SJCRH30 (cell line): ENCODE results near the gene ANKLE1. TPM values are rescaled to one million over a fixed set of nuclear protein-coding genes. Genes with fewer than 3 reads are reported as not detected.
"Not testable (repeated sequence)": the region's sequence is repeated elsewhere in the genome, so short reads cannot be mapped to it uniquely, and the experiment has no call there.

ENCODE experiments used
- DNase-seq, 2 experiments: peaks; one replicate each; pipeline ENCODE4 v3.0.0-alpha.2; 2015 to 2020
- H3K27ac ChIP-seq: fragments of 250-450 bp; sonication (Bioruptor Pico); 2 replicates; pipeline ENCODE4 v1.5.1; 2020; ENCODE audit warnings: mild to moderate bottlenecking, moderate library complexity
- H3K27me3 ChIP-seq: fragments of 250-450 bp; sonication (Bioruptor Pico); 2 replicates; pipeline ENCODE4 v1.5.1; 2020; ENCODE audit warnings: mild to moderate bottlenecking, moderate library complexity
- H3K36me3 ChIP-seq: fragments of 250-450 bp; sonication (Bioruptor Pico); 2 replicates; pipeline ENCODE4 v1.5.1; 2020; ENCODE audit warnings: mild to moderate bottlenecking, moderate library complexity
- H3K4me1 ChIP-seq: fragments of 250-450 bp; sonication (Bioruptor Pico); 2 replicates; pipeline ENCODE4 v1.5.1; 2020; ENCODE audit warnings: mild to moderate bottlenecking, moderate library complexity
- H3K4me3 ChIP-seq: fragments of 250-450 bp; sonication (Bioruptor Pico); 2 replicates; pipeline ENCODE4 v1.5.1; 2020; ENCODE audit warnings: mild to moderate bottlenecking, moderate library complexity
- H3K9me3 ChIP-seq: fragments of 250-450 bp; sonication (Bioruptor Pico); replicated peaks from 2 replicates; pipeline ENCODE4 v1.5.1; 2020; ENCODE audit warnings: mild to moderate bottlenecking, moderate library complexity
- total RNA-seq: library from RNA; depleted of rRNA; stranded (reverse); fragments of >200 nt; shearing (Covaris generic); gene quantifications from 2 replicates; pipeline ENCODE4 v1.2.3, GENCODE V29; 2014

Gene ANKLE1
- total RNA-seq, 1 experiment from 2014 or later: 0.49 TPM

DNA sequence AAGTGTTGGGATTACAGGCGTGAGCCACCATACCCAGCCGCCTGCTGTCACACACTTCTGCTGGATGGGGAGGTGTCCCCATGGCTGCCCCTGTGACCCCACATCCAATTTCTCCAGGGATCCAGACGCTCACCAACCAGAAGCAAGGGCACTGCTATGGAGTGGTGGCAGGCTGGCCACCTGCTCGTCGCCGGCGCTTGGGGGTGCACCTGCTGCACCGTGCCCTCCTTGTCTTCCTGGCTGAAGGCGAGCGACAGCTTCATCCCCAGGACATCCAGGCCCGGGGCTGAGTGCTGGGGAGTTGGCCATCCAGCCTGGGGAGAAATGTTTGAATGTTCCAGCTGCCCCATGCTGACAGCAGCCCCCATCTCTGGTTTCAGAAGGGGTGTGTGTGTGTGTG is 4.6 kb downstream of the ANKLE1 start:
- no peak overlapping the region for H3K27ac ChIP-seq
- H3K36me3 ChIP-seq: no peaks in the 10 kb centered on the region
- H3K4me3 ChIP-seq: no peak overlapping the region
- no peaks in the 10 kb centered on the region for H3K4me1 ChIP-seq
- DNase-seq: no peak
- H3K9me3 ChIP-seq: no peaks in the 10 kb centered on the region; the same call in 1 of the 2 replicates
- H3K27me3 ChIP-seq: no peaks in the 10 kb centered on the region

DNA sequence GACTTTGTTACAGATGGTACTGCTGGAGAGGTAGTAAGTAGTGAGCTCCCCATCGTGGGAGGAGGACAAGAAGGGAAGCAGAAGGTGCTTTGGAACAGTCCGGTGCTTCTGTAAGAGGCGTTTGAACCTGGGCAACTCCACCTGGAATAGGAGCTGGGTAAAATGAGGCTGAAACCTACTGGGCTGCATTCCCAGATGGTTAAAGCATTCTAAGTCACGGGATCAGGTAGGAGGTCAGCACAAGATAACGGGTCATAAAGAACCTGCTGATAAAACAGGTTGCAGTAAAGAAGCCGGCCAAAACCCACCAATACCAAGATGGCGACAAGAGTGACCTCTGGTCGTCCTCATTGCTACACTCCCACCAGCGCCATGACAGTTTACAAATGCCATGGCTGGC is 5.1 kb downstream of the ANKLE1 start:
- H3K27me3 ChIP-seq: no peaks in the 10 kb centered on the region
- no peak overlapping the region for H3K27ac ChIP-seq
- no peaks in the 10 kb centered on the region; the same call in 1 of the 2 replicates for H3K9me3 ChIP-seq
- no peaks in the 10 kb centered on the region for H3K36me3 ChIP-seq
- no peak overlapping the region for H3K4me3 ChIP-seq
- DNase-seq: no peak
- H3K4me1 ChIP-seq: no peaks in the 10 kb centered on the region

DNA sequence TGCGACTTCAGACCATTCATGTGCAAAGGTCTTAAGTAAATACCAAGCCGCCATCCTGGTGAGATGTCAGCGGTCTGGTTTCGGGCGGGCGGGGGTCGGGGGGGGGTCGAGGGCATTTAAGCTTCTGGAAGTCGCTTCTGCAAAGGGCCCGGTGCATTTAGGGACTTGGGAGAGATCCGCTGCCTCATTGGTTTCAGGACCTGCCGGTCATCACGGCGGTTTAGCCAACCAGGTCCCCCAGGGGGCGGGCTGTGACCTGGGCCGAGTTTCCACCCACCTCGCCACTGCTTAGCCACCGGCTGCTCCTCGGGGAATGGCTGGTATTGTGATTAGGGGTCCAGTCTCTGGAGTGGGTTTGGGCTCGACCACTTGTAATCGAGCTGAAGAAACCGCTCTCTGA is 7.8 kb downstream of the ANKLE1 start:
- H3K4me3 ChIP-seq: no peak overlapping the region
- no peaks in the 10 kb centered on the region for H3K27me3 ChIP-seq
- DNase-seq: peak; percentile 33 to 39
- H3K27ac ChIP-seq: no peak overlapping the region
- H3K4me1 ChIP-seq: no peaks in the 10 kb centered on the region
- H3K36me3 ChIP-seq: peaks cover 7% of the 10 kb centered on the region
- H3K9me3 ChIP-seq: no peaks in the 10 kb centered on the region; the same call in 1 of the 2 replicates

DNA sequence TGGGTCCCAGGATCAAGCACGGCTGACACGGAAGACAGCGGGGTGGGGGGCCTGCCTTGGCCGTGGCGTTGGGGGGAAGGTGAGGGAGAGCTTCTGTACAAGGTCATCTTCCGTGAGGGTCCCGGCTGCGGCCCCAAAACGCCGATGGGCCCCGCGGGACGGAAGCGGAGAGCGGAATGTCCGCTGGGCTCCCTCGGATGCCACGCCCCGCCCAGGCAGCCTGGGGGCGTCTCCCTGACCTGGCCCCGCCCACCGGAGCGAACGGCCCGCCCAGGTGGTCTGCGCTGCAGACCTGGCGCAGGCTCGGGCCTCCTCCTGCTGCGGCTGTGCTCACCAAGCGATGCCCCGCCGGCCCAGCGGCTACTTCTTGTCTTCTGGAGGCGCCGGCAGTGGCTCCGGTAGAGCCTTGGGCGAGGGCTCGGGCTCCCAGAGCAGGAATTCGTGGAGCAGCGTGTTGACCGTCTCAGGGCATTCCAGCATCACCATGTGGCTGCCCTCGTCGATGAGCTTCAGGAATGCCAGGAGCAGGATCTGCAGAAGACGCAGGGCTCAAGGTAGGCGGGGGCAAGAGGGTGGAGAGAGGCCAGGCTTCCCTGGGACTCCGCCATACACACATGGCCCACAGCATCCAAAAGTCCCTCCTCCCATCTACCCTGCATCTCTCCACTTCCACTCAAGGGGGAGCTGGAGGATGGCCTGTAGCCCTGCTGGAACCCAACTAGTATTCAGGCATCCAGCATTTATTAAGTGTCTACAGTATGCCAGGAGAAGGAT is 10.8 kb downstream of the ANKLE1 start:
- Histone ChIP-seq H3K27ac (no peak overlapping the region), H3K9me3 (no peaks in the 10 kb centered on the region), H3K4me1 (no peaks in the 10 kb centered on the region), H3K4me3 (no peak overlapping the region), H3K27me3 (no peaks in the 10 kb centered on the region), H3K36me3 (peaks cover 25% of the 10 kb centered on the region)
- peak; percentile 31 to 55 for DNase-seq

DNA sequence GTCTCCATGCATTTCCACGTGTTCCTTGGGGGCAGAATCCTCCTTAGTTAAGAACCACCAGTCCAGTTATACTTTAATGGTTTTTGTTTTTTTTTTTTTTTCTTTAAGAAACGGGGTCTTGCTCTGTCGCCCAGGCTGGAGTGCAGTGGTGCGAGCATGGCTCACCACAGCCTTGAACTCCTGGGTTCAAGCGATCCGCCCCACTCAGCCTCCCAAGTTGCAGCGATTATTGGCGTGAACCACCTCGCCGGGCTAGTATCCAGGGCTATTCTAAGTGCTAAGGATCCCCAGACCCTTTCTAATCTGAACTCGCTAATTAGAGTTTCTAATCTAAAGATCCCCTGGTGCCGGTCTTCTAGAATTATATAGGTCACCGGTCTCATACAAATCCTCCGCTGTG is 11.9 kb downstream of the ANKLE1 start:
- no peak overlapping the region for H3K4me3 ChIP-seq
- no peak for DNase-seq
- H3K4me1 ChIP-seq: no peaks in the 10 kb centered on the region
- H3K27ac ChIP-seq: no peak overlapping the region
- H3K9me3 ChIP-seq: peaks cover 4% of the 10 kb centered on the region; the same call in 1 of the 2 replicates
- peaks cover 33% of the 10 kb centered on the region for H3K36me3 ChIP-seq
- H3K27me3 ChIP-seq: no peaks in the 10 kb centered on the region

DNA sequence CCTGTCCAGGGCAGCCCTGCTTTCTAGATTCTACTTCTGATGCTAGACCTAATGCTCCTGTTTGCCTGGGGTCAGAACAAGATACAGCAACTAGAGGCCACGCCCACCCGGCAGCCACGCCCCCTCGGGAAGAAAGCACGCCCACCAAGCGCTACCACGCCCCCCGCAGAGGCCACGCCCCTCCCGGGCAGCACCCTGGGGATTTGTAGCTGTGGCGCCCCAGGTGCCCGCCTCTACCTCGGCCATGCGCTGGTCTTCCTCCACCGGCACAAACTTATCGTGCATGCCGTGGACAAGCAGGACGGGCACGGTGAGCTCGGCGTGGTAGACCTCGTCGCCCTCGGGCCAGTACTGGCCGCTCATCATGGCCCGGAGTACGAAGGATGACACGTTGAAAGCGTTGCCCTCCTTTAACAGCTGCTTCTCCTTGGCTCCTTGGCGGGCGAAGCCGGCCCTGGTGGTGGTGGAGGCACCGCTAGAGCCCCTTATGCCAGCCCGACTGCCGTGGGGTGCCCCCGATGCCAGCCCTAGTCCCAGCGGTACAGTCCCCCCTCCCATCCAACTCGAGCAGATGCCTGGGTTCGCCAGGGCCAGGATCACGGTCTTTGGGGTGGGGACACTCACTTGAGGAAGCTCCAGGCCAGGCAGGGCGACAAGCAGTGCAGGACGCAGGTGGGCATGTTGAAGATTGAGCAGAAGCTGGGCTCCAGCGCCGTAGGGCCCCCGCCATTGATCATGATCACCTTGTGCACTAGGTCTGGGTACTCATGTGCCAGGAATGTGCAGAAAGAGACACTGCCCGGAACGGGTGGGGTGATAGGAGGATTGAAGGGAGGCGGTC is 12.6 kb downstream of the ANKLE1 start:
- peaks cover 4% of the 10 kb centered on the region; the same call in 1 of the 2 replicates for H3K9me3 ChIP-seq
- no peaks in the 10 kb centered on the region for H3K4me1 ChIP-seq
- H3K36me3 ChIP-seq: peaks cover 33% of the 10 kb centered on the region
- no peak overlapping the region for H3K4me3 ChIP-seq
- peak; percentile 48 to 60 for DNase-seq
- H3K27ac ChIP-seq: no peak overlapping the region
- H3K27me3 ChIP-seq: no peaks in the 10 kb centered on the region

DNA sequence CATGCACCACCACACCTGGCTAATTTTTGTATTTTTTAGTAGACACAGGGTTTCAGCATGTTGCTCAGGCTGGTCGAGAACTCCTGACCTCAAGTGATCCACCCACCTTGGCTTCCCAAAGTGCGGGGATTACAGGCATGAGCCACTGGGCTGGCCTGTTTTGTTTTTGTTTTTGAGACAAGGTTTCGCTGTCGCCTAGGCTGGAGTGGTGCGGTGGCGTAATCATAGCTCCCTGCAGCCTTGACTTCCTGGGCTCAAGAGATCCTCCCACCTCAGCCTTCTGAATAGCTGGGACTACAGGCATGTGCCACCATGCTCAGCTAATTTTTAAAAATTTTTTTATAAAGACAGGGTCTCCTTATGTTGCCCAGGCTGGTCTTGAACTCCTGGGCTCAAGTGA is 13.8 kb downstream of the ANKLE1 start:
- not testable (repeated sequence) for H3K27me3 ChIP-seq, H3K4me1 ChIP-seq, H3K27ac ChIP-seq, DNase-seq, H3K9me3 ChIP-seq, H3K4me3 ChIP-seq
- H3K36me3 ChIP-seq: peaks cover 33% of the 10 kb centered on the region

DNA sequence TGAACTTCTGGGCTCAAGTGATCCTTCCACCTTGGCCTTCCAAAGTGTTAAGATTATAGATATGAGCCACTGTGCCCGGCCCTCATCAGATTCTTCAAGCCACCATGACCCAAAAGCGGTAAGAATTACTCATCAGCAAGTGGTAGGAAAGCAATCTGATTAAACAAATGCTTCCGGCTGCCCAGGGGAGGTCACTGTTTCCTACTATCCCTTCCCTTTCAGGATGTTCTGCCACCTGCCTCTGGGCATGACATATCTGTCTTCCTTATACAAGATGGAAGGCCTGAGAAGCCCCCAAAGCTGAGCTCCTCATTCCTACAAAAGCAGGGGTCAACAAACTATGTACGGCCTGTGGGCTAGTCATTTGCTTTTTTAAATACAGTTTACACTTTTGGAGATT is 14.6 kb downstream of the ANKLE1 start:
- no peak overlapping the region for H3K4me3 ChIP-seq
- H3K9me3 ChIP-seq: peaks cover 4% of the 10 kb centered on the region; the same call in 1 of the 2 replicates
- peaks cover 33% of the 10 kb centered on the region for H3K36me3 ChIP-seq
- no peaks in the 10 kb centered on the region for H3K27me3 ChIP-seq
- H3K27ac ChIP-seq: no peak overlapping the region
- DNase-seq: no peak
- no peaks in the 10 kb centered on the region for H3K4me1 ChIP-seq

DNA sequence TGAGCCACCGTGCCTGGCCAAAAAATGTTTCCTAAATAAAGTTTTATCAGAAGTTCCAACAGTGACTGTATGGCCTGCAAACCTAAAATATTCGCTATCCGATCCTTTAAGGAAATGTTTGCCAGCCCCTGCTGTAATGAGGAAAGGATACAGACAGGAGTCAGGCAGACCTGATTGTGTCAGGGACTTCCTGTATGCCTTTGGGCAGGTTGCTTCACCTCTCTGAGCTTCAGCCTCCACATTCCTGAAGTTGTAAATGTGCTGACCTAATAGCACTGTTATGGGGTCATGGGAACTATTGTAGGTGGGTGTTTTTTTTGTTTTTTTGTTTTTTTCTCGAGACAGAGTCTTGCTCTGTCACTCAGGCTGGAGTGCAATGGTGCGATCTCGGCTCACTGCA is 15.3 kb downstream of the ANKLE1 start:
- no peaks in the 10 kb centered on the region for H3K27me3 ChIP-seq
- H3K36me3 ChIP-seq: peaks cover 32% of the 10 kb centered on the region
- no peak overlapping the region for H3K4me3 ChIP-seq
- no peaks in the 10 kb centered on the region for H3K4me1 ChIP-seq
- DNase-seq: no peak
- peaks cover 4% of the 10 kb centered on the region; the same call in 1 of the 2 replicates for H3K9me3 ChIP-seq
- H3K27ac ChIP-seq: no peak overlapping the region

DNA sequence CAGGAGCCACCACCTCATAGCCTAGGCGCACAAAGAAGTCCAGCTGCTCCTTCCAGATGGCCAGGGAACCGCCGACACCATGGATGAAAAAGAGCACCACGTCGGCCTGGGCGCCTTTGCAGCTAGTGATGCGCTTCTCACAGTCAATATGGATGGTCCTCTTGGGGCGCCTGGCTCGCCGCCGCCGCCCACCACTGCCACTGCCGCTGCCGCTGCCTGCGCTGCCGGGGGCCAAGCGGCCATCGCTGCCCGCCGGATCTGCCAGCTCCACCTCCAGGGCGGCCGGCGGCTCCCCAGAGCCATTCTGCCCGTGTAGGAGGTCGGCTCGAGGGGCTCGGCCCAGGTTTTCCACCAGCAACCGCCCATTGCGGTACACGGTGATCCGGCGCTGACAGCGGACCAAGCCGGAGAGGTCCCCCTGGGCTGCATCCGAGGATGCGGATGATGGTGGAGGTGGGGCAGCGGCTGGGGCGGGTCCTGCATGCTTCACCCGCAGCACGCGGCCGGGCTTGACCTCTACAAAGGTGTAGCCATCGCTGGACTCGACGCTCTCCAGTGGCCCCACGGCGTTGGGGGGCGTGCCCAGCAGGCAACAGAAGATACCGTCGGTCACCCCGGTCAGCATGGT is 19.4 kb downstream of the ANKLE1 start:
- no peak for DNase-seq
- H3K27ac ChIP-seq: no peak overlapping the region
- peaks cover 4% of the 10 kb centered on the region; the same call in 1 of the 2 replicates for H3K9me3 ChIP-seq
- H3K4me1 ChIP-seq: peaks cover 13% of the 10 kb centered on the region; the same call in 1 of the 2 replicates
- H3K27me3 ChIP-seq: no peaks in the 10 kb centered on the region
- H3K36me3 ChIP-seq: peaks cover 18% of the 10 kb centered on the region
- no peak overlapping the region for H3K4me3 ChIP-seq

DNA sequence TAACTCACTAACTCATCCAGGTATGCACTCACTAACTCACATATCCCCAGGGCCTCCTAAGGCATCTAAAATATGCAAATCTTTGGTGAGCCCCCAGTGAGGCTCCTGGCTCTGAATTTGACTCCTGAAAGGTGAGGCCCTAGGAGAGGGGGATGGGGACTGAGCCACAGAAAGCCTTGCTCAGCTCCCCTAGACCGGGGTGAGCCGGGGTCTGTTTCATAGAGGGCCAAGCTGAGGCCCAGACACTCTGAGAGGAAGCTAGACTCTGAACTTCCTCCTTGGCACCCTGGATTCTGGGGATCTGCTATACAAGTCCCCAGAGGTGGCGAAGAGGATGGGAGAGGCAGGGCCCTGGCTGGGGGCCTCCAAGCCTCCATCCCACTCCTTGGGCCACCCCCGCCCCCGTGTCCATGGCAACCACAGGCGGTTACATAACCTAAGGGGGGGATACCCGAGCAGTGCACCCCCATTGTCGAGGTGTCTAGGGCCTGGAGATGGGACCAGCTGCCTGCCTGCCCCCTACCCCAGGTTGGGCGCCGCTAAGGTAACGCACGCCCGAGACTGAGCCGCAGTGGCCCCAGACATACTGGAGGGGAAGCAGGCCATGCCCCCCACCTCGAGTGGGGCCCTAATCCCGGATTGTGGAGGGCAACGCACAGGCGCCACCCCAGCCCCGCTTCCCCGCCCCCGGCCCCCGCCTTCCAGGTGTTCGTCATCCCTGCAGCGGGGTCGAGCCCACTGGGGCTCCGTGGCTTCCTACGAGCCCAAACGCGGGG is 20.9 kb downstream of the ANKLE1 start:
- Histone ChIP-seq H3K36me3 (peaks cover 8% of the 10 kb centered on the region), H3K4me1 (peaks cover 13% of the 10 kb centered on the region; the same call in 1 of the 2 replicates), H3K4me3 (peak overlapping the region; percentile 83), H3K27ac (peak overlapping the region; percentile 83), H3K9me3 (peaks cover 4% of the 10 kb centered on the region; the same call in 1 of the 2 replicates), H3K27me3 (no peaks in the 10 kb centered on the region)
- DNase-seq: peak; percentile 41

DNA sequence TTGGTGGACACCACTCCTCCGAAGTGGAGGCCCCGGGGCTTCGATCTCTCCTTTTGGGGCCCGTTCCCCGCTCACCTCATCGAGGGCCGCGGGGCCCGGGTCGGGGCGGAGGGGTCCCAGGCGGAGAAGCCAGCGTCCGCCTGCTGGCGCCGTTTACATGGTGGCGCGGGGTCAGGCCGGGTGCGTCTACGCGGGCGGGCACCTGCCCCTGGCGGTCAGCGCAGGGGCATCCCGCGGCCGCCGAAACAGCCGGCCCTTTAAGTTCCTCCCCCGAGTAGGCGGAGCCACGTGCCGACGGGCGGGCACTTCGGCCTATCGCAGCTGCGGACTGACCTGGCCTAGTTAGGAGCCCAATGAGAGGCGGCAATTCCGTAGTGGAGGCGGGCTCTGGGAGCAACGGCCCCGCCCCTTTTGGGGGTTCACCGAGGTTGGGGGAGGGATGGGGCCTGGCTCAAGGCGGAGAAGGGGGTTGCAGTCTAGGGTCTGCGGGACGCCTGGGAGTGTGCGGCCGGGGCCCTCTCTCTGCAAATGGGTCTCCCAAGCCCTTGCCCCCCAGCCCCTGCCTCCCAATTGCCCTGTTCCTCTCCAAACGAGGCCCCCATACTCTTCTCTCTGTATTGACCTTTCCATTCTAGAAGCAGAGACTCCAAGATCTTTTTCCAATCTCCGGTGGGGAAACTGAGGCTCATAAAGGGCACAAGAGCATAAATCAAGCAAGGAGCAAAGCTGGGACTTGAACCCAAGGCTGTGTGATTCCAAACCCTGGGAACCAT is 21.7 kb downstream of the ANKLE1 start, which contains the start of gene ABHD8:
Gene ABHD8, minus strand, starts transcription at position 259 of the 773 bp plus-strand sequence. CDS start 1,809 bp downstream, outside the sequence.
- DNase-seq: peak; percentile 99
- Histone ChIP-seq H3K4me3 (peak within 1 kb of the TSS; percentile 83), H3K27me3 (no peaks in the 10 kb centered on the region), H3K9me3 (0 out of 2 replicates have a peak, but pooled peaks cover under 1% of the 10 kb centered on the region), H3K4me1 (peaks cover 13% of the 10 kb centered on the region; the same call in 1 of the 2 replicates), H3K27ac (peak within 1 kb of the TSS; percentile 83), H3K36me3 (peaks cover 1% of the 10 kb centered on the region)

DNA sequence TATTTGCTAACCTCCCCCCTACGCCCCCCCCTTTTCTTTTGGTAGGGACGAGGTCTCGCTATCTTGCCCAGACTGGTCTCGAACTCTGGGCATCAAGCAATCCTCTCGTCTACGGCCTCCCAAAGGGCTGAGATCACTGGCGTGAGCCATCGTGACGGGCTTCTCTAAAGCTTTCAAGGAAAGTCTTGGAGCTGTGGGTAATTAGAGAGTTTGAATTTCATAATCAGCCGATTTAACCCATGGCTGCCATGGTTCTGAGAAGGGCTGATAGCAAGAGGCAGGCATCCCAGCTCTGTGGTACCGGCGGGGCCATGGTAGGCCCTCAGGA is 22.2 kb downstream of the ANKLE1 start:
- peak overlapping the region; percentile 83 for H3K27ac ChIP-seq
- no peaks in the 10 kb centered on the region for H3K27me3 ChIP-seq
- H3K4me1 ChIP-seq: peaks cover 13% of the 10 kb centered on the region; the same call in 1 of the 2 replicates
- H3K9me3 ChIP-seq: no peaks in the 10 kb centered on the region
- no peak for DNase-seq
- H3K36me3 ChIP-seq: no peaks in the 10 kb centered on the region; the same call in 1 of the 2 replicates
- peak overlapping the region; percentile 83 for H3K4me3 ChIP-seq
